Measurements from ENCODE around the gene TIMM22.
"Not testable (repeated sequence)": the region's sequence is repeated elsewhere in the genome, so short reads cannot be mapped to it uniquely, and the experiment has no call there.

The TIMM22 gene

DNA sequence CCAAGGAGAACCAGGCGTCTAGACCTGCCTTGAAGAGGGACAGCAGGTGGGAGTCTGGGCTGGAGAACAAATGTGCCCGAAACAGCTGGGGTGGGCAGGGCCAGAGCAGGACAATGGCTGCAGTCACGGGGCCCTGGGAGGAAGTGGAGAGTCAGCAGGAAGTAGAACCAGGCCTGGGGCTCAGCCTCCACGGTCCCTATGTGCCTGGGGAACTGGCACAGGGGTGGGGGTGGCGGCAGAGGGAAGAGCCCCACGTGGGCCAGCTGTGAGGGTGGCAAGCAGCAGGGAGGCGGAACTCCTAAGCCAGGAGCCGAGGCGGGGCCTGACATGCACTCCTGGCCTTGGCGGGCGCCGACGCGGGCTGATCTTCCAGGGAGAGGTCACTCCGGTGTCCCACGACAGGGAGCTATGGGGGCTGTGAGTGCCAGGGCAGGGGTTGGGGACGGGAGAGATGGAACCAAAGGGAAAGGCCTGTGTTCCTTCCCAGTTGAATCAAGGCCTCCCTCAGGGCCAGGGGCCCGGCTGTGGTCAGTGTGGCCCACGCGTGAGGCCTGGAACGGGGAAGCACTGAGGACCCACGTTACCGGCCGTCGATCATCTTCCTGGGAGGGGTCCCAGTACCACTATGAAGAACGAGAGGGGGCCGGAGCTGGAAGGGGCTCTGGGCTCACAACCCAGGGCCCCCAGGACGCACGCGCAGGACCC lies 42.7 kb downstream of the TIMM22 start:
- TF ChIP-seq, protein P1, sequence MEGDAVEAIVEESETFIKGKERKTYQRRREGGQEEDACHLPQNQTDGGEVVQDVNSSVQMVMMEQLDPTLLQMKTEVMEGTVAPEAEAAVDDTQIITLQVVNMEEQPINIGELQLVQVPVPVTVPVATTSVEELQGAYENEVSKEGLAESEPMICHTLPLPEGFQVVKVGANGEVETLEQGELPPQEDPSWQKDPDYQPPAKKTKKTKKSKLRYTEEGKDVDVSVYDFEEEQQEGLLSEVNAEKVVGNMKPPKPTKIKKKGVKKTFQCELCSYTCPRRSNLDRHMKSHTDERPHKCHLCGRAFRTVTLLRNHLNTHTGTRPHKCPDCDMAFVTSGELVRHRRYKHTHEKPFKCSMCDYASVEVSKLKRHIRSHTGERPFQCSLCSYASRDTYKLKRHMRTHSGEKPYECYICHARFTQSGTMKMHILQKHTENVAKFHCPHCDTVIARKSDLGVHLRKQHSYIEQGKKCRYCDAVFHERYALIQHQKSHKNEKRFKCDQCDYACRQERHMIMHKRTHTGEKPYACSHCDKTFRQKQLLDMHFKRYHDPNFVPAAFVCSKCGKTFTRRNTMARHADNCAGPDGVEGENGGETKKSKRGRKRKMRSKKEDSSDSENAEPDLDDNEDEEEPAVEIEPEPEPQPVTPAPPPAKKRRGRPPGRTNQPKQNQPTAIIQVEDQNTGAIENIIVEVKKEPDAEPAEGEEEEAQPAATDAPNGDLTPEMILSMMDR (conservative IDR thresholded peaks at IDR 0.05; ENCODE audit: low read length) = no peak
- DNase-seq (ENCODE audit: low read depth) = no peak
- H3K4me3 ChIP-seq (ENCODE audit: low read length) = no peak overlapping the region

DNA sequence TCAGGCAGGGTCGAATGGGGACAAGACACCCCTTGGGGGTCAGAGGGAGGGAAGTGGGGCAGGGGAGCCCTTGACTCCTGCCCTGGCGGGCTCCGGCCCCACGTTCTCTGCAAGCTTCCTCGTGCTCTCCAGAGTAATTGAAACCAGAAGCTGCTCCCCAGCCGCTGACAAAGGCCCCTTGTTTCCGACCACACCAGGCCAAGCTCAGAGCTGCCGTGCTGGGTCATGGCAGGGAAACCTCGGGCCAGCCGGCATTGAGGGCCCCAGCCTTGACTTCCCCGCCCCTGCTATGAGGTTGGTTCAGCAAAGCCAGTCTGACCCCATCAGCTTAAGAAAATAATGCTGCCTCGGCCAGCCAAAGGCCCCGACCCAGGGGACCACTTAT lies 43.3 kb downstream of the TIMM22 start:
- peak; percentile 56 for DNase-seq (ENCODE audit: low read depth)
- H3K4me3 ChIP-seq (ENCODE audit: low read length) = no peak overlapping the region
- TF ChIP-seq, protein P1 (conservative IDR thresholded peaks at IDR 0.05; ENCODE audit: low read length) = no peak

DNA sequence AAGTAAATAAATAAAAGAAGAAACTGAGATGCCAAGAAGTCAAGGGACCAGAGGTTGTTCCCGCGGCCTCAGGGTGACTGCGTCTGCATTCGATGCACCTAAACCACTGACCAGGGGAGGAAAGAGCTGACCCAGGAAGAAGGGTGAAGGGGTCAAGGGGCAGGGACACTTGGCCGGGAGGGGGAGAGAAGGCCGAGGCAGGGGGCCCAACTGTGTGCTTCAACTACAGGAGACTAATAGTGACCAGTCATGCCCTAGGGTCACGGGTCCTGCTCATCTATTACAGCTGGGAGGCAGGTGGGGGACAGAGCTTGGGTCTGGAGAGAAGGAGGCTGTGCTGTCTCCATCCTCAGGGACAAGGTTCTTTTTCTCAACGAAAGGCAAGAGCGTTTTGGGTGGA lies 44.8 kb downstream of the TIMM22 start:
- no peak for DNase-seq (ENCODE audit: low read depth)
- no peak overlapping the region for H3K4me3 ChIP-seq (ENCODE audit: low read length)
- TF ChIP-seq, protein P1 (conservative IDR thresholded peaks at IDR 0.05; ENCODE audit: low read length) = no peak

DNA sequence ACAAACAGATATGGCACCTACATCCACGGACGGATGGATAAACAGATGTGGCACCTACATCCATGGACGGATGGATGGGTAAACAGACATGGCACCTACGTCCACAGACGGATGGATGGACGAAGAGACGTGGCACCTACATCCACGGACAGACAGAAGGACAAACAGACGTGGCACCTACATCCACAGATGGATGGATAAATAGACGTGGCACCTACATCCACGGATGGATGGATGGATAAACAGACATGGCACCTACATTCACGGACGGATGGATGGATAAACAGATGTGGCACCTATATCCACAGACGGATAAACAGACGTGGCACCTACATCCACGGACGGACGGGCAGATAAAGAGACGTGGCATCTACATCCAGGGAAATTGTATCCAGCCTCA lies 45.6 kb downstream of the TIMM22 start:
- DNase-seq (ENCODE audit: low read depth) = no peak
- TF ChIP-seq, protein P1 (conservative IDR thresholded peaks at IDR 0.05; ENCODE audit: low read length) = no peak
- no peak overlapping the region for H3K4me3 ChIP-seq (ENCODE audit: low read length)

DNA sequence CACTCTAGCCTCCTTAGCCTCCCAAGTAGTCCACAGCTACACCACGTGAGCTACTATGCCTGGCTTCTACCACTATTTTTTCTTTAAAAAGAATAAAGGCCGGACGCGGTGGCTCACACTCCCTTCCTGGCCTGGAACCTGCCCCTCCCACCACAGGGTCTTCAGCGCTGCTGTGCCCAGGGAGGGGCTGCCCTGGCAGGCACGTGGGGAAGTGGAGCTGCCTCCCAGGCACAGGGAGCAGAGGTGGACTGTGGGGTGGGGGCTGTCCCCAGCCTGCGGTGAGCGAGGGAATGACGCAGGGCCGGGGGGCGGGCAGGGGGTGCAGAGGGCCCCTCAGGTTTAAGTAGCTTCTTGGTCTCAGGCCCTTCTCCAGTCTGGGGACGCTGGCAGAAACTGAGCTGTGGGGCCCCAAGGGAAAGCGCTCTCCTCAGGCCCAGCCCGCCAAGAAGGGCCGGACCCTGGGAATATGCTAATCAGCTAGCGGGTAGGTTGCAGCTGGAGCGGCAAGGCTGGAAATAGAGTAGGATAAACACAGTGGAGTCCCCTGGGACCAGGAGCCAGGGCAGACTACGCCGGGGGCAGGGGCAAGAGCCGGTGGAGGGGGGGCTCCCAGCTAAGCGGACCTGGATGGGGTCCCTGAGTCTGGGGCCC lies 46.8 kb downstream of the TIMM22 start:
- H3K4me3 ChIP-seq (ENCODE audit: low read length) = no peak overlapping the region
- TF ChIP-seq, protein P1 (conservative IDR thresholded peaks at IDR 0.05; ENCODE audit: low read length) = no peak
- DNase-seq (ENCODE audit: low read depth) = no peak

DNA sequence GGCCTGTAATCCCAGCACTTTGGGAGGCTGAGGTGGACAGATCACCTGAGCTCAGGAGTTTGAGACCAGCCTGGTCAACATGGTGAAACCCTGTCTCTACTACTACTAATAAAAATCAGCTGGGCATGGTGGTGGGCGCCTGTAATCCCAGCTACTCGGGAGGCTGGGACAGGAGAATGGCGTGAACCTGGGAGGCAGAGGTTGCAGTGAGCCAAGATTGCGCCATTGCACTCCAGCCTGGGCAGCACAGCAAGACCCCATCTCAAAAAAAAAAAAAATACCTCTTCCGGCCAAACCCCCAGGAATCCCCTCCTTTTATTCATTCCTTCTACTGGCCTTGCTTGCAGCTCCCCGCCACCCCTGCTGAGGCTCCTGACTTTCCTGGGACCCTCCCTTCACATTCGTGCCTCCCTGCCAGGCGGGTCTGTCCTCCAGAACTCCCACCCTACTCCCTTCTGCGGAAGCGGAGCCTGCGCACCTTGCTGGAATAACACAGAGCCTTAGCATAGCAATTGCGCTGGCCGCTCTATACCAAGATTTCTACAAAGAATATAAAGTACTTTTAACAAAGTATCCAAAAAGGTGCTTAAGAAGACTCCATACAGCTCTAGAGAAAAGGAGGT lies 47.6 kb downstream of the TIMM22 start:
- not testable (repeated sequence) for H3K4me3 ChIP-seq (ENCODE audit: low read length); DNase-seq (ENCODE audit: low read depth)

DNA sequence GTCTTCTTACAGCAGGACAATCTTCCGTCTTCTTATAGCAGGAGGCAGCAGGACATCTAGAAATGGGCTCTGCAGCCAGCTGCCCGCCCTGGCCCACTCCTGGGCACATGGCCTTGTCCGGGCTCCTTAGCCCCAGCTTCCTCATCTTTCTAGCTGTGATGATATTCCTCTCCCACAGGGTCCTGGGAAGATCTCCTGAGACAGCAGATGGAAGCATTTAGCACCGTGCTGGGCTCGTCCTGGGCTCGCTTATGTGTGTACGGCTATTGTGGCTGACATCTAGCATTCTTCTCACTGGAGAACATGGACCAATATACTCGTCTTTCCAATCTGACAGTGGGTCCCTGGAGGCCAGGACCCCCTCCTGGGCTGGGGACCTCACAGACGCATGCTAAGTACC lies 48.5 kb downstream of the TIMM22 start:
- H3K4me3 ChIP-seq (ENCODE audit: low read length) = no peak overlapping the region
- DNase-seq (ENCODE audit: low read depth) = no peak
- TF ChIP-seq, protein P1 (conservative IDR thresholded peaks at IDR 0.05; ENCODE audit: low read length) = no peak

Data from AG10803 (cell line).